ENCODE results near the gene ENO1.
"Not testable (repeated sequence)": the region's sequence is repeated elsewhere in the genome, so short reads cannot be mapped to it uniquely, and the experiment has no call there.

Gene ENO1

GRCh38 chr1:8908388-8909151 is 30.1 kb upstream of the ENO1 start:
- peaks cover 20% of the 10 kb centered on the region for H3K4me1 Mint-ChIP-seq
- TF ChIP-seq, protein P1, sequence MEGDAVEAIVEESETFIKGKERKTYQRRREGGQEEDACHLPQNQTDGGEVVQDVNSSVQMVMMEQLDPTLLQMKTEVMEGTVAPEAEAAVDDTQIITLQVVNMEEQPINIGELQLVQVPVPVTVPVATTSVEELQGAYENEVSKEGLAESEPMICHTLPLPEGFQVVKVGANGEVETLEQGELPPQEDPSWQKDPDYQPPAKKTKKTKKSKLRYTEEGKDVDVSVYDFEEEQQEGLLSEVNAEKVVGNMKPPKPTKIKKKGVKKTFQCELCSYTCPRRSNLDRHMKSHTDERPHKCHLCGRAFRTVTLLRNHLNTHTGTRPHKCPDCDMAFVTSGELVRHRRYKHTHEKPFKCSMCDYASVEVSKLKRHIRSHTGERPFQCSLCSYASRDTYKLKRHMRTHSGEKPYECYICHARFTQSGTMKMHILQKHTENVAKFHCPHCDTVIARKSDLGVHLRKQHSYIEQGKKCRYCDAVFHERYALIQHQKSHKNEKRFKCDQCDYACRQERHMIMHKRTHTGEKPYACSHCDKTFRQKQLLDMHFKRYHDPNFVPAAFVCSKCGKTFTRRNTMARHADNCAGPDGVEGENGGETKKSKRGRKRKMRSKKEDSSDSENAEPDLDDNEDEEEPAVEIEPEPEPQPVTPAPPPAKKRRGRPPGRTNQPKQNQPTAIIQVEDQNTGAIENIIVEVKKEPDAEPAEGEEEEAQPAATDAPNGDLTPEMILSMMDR (IDR thresholded peaks at IDR 0.05; ENCODE audit: unreplicated experiment in 3 of 3) = no peak
- H3K27ac Mint-ChIP-seq = no peak overlapping the region
- H3K4me3 Mint-ChIP-seq = no peak overlapping the region
- peaks cover 6% of the 10 kb centered on the region for H3K27me3 Mint-ChIP-seq (ENCODE audit: low read depth)
- peaks cover 14% of the 10 kb centered on the region for H3K9me3 Mint-ChIP-seq
- peaks cover 3% of the 10 kb centered on the region for H3K36me3 Mint-ChIP-seq (ENCODE audit: low read depth)

DNA sequence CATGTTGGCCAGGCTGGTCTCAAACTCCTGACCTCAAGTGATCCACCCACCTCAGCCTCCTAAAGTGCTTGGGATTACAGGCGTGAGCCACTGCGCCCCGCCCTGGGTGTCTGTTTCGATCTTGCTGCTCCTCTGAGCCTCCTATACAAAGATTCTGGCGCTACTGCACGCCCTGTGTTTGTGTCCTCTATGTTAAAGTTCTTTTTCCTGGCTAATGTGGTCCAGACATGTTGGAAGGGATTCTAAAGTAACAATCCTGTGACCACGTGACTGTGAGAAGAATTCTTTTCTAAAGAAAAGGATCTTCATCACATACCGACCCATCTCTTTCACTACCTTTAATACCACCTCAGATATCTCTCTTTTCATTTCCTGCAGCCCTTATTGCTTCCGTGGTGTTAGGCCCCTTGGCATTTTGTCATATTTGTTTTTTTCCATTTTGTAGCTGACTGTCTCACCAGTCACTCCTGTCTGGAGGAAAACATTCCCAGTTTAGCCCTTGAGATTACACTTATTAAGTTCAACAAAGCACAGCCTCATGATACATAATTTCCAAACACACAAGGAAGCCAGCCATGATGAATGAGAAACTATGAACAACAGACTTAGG is 27.2 kb upstream of the ENO1 start:
- TF ChIP-seq, protein P1 (IDR thresholded peaks at IDR 0.05; ENCODE audit: unreplicated experiment in 3 of 3) = no peak
- H3K27me3 Mint-ChIP-seq (ENCODE audit: low read depth) = peaks cover 6% of the 10 kb centered on the region
- no peak overlapping the region for H3K4me3 Mint-ChIP-seq
- peaks cover 22% of the 10 kb centered on the region for H3K4me1 Mint-ChIP-seq
- H3K36me3 Mint-ChIP-seq (ENCODE audit: low read depth) = no peaks in the 10 kb centered on the region
- peak overlapping the region in 2 of 3 experiments; percentile 2 to 41 for H3K27ac Mint-ChIP-seq
- peaks cover 5% of the 10 kb centered on the region for H3K9me3 Mint-ChIP-seq

- TF ChIP-seq, protein P1 (IDR thresholded peaks at IDR 0.05; ENCODE audit: unreplicated experiment in 3 of 3) = no peak
- H3K9me3 Mint-ChIP-seq = no peaks in the 10 kb centered on the region
- H3K4me3 Mint-ChIP-seq = no peak overlapping the region
- H3K36me3 Mint-ChIP-seq (ENCODE audit: low read depth) = no peaks in the 10 kb centered on the region
- H3K27me3 Mint-ChIP-seq (ENCODE audit: low read depth) = peaks cover 3% of the 10 kb centered on the region
- peaks cover 22% of the 10 kb centered on the region for H3K4me1 Mint-ChIP-seq
- H3K27ac Mint-ChIP-seq = peak overlapping the region in 2 of 3 experiments; percentile 44 to 65
These were observed 25.6 kb upstream of the ENO1 start for GRCh38 chr1:8903908-8904650.

DNA sequence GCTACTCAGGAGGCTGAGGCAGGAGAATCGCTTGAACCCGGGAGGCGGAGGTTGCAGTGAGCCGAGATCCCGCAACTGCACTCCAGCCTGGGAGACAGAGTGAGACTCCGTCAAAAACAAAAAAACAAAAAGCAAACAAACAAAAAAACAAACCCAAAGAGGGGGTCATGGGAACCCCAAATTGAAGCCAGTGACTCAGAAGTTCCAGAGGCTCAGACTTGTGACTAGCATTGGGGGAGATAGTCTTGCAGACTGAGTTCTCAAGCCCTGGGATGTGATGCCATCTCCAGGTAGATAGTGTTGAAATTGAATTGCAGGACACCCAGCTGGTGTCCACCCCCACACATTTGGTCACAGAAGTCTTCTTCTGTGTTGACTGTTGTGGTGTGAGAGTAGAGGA is 24.9 kb upstream of the ENO1 start:
- peaks cover 4% of the 10 kb centered on the region for H3K27me3 Mint-ChIP-seq (ENCODE audit: low read depth)
- H3K36me3 Mint-ChIP-seq (ENCODE audit: low read depth) = no peaks in the 10 kb centered on the region
- peak overlapping the region in 1 of 3 experiments; percentile 65 for H3K27ac Mint-ChIP-seq
- peaks cover 20% of the 10 kb centered on the region for H3K4me1 Mint-ChIP-seq
- no peak overlapping the region for H3K4me3 Mint-ChIP-seq
- peaks cover 3% of the 10 kb centered on the region for H3K9me3 Mint-ChIP-seq
- TF ChIP-seq, protein P1 (IDR thresholded peaks at IDR 0.05; ENCODE audit: unreplicated experiment in 3 of 3) = no peak

GRCh38 chr1:8902765-8903164 is 24.3 kb upstream of the ENO1 start:
- no peak overlapping the region for H3K4me3 Mint-ChIP-seq
- H3K36me3 Mint-ChIP-seq (ENCODE audit: low read depth) = no peaks in the 10 kb centered on the region
- TF ChIP-seq, protein P1 (IDR thresholded peaks at IDR 0.05; ENCODE audit: unreplicated experiment in 3 of 3) = no peak
- peaks cover 3% of the 10 kb centered on the region for H3K27me3 Mint-ChIP-seq (ENCODE audit: low read depth)
- peaks cover 3% of the 10 kb centered on the region for H3K9me3 Mint-ChIP-seq
- H3K4me1 Mint-ChIP-seq = peaks cover 17% of the 10 kb centered on the region
- peak overlapping the region in 2 of 3 experiments; percentile 6 to 46 for H3K27ac Mint-ChIP-seq

- H3K9me3 Mint-ChIP-seq; H3K27me3 Mint-ChIP-seq (ENCODE audit: low read depth); H3K4me3 Mint-ChIP-seq; H3K27ac Mint-ChIP-seq; H3K36me3 Mint-ChIP-seq (ENCODE audit: low read depth): not testable (repeated sequence)
- peaks cover 11% of the 10 kb centered on the region for H3K4me1 Mint-ChIP-seq
These were observed 22.2 kb upstream of the ENO1 start for GRCh38 chr1:8900684-8901083.
